Measurements from ENCODE around the gene SIRT3. TPM values are rescaled to one million over a fixed set of nuclear protein-coding genes. Genes with fewer than 3 reads are reported as not detected.
"Not testable (repeated sequence)": the region's sequence is repeated elsewhere in the genome, so short reads cannot be mapped to it uniquely, and the experiment has no call there.

Gene SIRT3
- total RNA-seq, 1 donor from 2014 or later = 9.8 TPM

DNA sequence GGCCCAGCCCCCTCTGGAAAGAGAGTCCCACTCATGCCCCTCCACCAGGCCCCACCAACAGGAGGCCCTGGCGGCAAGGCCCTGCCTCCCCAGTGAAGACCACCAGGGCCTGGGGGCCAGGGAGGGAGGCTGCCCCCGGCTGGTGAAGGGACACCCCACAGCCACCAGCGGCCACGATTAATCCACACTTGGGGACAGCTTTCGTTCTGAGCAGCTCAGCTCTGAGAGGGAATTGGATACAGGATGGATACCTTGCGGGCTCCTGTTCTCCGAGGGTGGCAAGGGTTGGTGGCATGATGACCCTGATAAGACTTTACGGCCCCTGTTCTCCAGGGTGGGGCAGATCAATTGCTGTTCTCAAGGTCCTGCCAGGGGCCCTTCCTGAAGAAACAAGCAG lies 35.2 kb upstream of the SIRT3 start:
- DNase-seq (ENCODE audit: low read depth, low spot score) = no peak

DNA sequence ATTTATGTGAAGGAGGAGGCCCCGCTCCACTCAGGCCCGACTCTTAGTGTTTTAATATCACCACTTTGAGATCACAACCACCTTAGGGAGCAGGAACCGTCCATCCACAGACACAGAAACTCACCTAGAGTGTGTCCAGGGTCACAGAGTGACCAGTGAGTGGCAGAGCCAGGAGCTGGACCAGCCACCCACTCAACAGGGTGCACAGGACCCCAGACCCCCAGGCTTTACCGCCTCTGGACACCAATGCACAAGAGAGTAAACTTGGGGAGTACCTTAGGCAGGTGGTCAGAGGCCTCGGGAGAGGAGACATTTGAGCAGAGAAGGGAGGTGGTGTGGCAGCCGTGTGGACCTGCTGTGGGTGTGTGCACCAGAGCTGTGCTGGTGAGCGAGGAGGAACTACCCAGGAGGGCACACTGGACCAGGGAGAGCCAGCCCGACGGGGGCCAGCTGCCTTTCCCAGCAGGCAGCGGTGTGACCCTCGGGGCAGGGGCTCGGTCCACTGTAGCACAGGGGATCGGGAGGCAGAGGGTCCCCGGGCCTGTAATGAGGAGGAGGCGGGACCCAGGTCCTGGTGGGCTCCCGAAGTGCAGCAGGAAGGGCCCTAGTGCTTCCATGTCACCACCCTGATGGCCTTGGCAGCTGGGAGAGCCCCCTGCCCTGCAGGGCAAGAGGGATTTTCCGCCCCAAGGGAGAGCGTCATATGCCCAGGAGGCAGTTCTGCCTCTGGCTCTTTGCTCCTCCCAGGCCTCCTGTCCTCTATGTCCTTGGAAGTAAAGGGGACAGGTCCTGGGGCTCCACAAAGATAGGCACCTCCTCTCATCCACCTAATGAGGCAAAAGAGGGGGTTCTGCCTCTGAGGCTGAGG lies 34.5 kb upstream of the SIRT3 start:
- DNase-seq (ENCODE audit: low read depth, low spot score) = no peak

DNA sequence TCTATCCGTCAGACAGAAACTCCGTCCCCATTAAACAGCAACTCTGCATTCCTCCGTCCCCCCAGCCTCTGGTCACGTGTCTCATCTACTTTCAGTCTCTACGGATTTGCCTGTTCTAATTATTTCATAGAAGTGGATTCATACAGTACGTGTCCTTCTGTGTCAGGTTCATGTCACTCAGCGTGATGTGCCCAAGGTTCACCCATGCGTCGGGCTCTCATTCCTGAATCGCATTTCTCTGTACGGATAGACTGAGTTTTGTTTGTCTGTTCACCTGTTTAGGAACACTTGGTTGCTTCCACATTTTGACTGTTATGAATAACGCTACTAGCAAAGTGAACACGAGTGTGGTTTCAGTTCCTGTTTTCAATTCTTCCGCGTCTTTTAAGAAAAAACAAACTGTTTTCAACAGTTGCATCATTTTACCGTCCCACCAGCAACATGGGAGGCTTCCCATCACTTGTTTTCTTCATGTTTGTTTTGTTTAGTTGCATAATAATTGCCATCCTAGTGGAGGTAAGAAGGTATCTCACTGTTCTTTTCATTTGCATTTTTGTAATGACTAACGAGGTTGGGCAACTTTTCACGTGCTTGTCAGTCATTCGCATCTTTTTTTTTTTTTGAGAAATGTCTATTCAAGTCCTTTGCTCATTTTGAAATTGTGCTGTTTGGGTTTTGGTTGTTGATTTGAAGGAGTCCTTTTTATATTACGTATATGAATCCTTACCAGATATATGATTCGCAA lies 33.2 kb upstream of the SIRT3 start:
- DNase-seq (ENCODE audit: low read depth, low spot score) = no peak

DNA sequence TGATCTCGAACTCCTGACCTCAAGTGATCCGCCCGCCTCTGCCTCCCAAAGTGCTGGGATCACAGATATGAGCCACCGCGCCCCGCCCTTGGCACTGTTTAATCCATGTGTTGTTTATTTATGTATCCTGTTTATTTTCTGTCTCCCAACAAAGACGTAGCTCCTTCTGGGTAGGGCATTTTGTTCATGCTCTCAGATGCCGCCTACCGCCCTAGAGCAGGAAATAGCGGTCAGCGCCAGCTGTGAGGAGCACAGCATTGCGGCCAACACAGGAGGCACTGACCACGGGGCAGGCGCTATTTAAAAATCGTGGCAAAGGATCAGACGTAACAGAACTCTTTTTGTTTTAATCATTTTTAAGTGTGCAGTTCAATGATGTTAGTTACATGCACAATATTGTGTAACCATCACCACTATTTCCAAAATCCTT lies 32.6 kb upstream of the SIRT3 start:
- DNase-seq (ENCODE audit: low read depth, low spot score) = not testable (repeated sequence)

DNA sequence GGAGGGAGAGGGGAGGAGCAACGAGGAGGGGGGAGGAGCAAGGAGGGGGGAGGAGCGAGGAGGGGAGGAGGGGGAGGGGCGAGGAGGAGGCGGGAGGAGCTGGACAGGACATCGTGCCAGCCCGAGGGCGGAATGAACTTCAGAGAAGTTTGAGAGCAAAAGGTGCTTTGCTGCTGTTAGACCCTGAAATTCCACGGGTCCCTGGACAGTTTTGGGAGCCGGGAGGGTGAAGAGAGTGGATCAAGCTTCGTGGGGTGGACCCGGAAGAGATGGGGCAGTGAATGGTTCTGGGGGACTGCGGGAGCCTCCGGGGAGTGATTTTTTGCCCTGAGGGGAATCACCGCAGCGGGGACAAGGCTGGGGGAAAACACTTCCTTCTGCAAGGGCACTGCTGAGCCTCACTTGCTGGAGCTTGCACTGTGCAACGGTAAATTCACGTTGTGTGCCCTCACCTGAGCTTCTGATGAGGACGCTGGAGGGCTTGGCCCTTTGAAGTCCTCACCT lies 31.4 kb upstream of the SIRT3 start:
- no peak for DNase-seq (ENCODE audit: low read depth, low spot score)

DNA sequence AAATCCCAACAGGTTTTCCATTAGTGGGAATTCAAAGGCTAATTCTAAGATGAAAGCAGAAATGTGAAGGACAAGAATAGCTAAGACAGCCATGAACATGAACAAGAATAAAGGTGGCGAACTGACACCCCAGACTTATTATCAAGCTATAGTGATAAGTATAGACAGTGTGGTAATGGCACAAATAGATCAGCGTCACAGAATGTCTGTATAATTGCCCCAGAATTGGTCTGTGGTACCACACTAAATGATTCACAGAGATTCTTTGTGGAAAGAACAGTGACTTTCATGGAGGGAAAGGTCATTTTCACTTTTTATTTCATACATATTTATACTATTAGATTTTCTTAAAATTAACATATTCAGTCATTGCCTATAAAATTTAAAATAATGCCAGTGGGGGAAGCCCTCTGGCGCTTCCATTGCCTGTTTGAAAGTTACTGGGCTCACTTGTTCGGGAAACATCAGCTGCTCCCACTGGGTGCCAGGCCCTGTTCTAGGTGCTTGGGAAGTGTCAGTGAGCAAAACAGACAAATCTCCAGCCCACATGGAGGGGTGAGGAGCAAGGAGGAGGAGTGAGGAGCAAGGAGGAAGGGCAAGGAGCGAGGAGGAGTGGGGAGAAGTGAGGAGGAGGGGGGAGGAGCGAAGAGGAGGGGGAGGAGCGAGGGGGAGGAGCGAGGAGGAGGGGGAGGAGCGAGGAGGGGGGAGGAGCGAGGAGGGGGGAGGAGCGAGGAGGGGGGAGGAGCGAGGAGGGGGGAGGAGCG lies 30.7 kb upstream of the SIRT3 start:
- no peak for DNase-seq (ENCODE audit: low read depth, low spot score)

DNA sequence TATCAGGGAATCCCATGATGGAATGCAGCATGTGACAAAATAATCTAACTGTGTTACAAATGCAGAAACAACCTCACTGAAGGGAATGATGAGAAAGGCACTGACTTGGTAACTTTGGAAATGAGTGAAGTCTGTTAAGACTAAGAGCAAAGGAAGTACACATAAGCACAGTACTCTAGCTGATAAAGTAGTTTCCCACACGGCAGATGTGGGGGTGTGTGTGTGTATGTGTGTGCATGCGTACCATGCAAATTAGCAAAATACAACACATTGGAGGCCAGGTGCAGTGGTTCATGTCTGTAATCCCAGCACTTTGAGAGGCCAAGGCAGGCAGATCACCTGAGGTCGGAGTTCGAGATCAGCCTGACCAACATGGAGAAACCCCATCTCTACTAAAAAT lies 25.5 kb upstream of the SIRT3 start:
- DNase-seq (ENCODE audit: low read depth, low spot score) = no peak

DNA sequence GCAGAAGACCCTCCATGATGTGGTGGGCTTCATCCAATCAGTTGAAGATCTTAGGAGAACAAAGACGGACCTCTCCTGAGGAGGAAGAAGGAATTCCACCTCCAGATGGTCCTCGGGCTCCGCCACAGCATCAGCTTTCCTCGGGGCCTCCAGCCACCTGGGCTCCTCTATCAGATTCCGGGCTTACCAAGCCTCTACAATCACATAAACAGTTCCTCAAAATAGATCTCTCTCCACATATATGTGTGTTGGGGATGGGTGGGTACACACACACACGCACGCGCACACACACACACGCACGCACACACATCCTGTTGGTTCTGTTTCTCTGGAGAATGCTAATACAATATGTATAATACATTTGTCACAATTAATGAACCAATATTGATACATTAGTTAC lies 23.3 kb upstream of the SIRT3 start:
- no peak for DNase-seq (ENCODE audit: low read depth, low spot score)

DNA sequence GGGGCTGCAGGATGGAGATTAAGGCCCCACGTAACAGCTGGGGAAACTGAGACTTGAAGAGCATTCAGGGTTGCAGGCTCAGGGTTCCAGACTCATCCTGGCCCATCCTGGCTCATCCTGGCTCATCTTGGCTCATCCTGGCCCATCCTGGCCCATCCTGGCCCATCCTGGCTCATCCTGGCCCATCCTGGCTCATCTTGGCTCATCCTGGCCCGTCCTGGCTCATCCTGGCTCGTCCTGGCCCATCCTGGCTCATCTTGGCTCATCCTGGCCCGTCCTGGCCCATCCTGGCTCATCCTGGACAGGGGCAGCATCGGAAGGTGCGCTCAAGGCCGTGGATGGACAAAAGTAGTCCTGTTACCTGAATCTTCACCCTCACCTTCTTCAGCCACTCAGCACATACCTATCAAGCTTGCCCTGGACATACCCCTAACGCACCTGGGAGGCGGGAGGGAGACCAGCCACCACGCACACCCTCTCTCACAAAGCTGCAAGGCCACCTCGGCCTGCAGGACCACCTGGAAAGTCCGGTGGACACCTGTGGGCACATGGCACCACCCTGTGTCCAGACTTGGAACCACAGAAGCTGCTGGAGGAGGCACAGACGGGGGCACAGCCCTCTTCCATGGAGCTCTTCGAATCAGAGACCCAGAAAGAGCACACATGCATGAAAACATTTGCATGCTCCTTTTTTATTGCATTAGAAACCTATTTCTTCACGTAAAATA lies 21.8 kb upstream of the SIRT3 start:
- DNase-seq (ENCODE audit: low read depth, low spot score) = no peak

DNA sequence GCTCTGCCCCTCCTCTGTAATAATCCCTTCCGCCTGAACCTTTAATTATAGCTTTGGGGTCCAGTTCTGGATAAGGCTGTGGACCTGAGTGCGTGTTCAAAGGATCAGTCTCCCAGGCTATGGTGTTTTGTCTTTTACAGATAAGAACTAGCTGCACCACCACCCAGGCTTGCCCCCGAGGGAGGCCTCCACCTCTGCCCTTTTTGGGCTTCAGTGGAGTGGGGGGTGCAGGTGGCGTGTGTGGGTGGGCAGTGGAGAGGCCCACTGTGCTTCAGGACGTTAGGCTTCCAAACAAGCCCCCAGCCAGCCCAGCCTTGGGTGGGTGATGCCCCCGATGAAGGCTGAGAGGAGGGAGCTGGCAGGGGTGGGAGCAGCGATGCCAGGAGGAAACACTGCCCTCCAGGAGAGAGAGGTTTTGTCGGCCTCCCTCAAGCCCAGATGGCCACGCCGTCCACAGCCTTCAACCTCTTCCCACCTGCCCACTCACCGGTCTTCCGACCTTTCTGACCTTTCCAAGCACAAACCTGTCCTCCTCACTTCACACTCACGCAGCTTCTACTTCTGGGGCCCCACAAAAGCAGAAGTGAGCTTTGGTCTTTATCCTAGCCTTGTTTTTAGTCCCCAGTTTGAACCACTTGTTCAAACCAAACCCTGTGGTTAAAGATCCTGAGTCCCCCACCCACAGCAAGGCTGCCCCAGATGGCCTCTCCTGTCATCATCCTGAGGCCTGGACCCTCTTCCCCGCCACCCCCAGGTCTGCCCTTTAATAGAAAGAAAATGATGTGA lies 21.0 kb upstream of the SIRT3 start:
- DNase-seq (ENCODE audit: low read depth, low spot score) = no peak

DNA sequence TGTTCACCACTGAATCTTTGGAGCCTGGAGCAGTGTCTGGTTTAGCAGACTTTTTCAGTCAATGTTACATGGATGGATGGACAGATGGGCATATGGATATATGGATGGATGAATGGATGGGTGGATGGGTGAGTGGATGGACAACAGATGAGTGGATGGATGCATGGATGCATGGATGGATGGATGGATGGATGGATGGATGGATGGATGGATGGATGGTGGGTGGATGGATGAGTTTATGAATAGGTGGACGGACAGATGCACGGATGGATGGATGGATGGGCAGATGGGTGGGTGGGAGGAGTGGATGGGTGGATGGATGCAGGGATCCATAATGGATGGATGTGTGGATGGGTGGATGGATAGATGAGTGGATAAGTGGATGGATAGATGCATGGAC lies 19.7 kb upstream of the SIRT3 start:
- DNase-seq (ENCODE audit: low read depth, low spot score) = no peak

DNA sequence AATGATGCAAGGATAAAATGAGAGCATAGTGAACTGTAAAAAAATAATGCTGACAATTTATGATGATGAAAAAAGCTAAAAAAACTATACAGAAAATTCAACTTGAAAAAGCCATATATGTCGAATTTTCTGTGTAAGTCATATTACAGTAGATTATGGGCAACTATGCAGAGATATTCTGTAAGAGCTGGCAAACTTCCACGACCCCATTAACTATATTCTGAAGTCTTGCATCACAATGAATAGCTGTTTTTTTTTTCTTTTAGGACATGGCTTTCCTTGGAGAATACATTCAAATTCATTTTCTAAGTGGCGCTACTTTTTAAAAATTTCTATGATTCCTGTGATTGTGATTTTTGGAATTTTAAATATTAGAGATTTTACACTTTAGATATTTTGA lies 19.0 kb upstream of the SIRT3 start:
- no peak for DNase-seq (ENCODE audit: low read depth, low spot score)

DNA sequence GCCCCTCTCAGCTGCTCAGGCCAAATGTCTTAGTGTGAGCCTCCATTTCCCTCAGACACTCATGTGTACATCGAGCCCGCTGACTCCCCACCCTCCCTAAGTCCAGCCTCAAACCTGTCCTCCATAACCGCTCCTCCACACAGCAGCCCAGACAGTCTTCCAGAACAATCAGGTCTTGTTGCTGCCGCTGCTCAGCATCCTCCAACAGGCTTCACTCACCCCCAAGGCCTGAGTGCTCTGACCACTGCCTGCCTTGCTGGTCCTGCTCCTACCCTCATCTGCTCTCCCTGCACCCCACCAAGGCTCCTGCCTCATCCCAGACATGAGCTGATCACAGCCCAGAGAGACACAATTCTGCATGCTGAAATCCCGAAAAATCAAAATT lies 17.7 kb upstream of the SIRT3 start:
- no peak for DNase-seq (ENCODE audit: low read depth, low spot score)

DNA sequence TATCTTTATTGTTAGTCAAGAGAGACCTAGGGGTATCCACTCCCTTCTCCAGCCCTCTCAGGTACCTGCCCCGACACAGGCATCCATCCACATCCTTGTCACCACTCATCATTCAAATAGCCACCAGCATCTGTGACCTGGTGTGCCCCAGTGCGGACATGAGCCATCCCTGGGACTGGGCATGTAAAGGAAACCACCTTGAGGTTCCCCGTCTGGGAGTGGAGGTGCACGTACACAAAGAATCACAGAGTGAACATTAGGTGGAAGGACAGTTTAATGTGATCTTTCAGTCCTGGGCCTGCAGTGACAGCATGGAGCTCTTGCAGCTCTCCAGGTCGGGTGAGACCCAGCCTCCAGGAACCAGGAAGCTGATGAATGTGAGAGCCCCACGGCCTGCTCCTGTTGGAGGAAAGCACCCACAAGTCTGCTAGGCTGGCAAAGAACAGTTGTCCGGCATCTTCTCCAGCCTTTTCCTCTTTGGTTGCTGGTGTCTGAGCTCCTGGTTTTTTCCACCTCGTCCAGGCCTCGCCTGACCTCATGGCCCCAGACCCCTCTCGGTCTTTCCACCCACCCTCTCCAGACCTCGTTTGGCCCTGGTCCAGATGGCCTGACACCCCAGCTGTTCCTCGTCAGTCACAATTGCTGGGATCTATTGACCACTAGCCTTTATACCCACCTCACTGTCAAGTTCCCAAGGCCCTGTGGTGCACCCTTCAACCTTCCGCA lies 17.2 kb upstream of the SIRT3 start:
- DNase-seq (ENCODE audit: low read depth, low spot score) = no peak

DNA sequence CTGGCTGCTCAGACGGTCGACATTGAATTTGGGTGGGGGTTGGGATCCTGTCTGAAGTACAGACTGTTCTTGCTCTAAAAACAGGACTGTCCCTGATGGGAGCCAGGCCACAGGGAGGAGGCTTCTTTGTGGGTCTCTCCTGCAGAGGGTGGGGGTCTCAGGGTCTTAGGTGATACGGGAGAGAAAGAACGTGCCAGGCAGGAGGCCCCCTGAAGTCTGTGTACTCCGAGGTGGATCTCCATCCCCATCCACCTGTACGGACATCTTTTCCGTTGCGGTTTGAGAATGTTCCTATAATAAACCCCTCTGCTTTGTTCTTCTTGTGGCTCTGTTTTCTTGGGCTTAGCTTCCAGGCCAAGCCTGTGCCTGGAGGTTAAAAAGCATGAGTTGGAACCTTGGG lies 16.5 kb upstream of the SIRT3 start:
- no peak for DNase-seq (ENCODE audit: low read depth, low spot score)

DNA sequence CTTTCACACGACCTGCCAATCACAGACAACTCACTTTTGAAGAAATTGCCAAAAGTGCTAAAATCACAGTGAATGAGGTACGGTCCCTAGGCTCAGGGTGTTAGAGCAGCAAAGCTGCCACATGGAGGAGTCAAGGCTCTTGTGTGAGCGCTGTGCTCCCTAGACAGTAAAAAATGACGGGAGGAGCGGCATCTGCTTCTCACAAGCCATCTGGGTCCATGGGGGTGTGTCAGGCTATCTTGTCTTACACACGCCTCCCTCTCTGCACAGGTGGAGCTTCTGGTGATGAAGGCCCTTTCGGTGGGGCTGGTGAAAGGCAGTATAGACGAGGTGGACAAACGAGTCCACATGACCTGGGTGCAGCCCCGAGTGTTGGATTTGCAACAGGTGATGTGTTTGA lies 15.4 kb upstream of the SIRT3 start:
- no peak for DNase-seq (ENCODE audit: low read depth, low spot score)

DNA sequence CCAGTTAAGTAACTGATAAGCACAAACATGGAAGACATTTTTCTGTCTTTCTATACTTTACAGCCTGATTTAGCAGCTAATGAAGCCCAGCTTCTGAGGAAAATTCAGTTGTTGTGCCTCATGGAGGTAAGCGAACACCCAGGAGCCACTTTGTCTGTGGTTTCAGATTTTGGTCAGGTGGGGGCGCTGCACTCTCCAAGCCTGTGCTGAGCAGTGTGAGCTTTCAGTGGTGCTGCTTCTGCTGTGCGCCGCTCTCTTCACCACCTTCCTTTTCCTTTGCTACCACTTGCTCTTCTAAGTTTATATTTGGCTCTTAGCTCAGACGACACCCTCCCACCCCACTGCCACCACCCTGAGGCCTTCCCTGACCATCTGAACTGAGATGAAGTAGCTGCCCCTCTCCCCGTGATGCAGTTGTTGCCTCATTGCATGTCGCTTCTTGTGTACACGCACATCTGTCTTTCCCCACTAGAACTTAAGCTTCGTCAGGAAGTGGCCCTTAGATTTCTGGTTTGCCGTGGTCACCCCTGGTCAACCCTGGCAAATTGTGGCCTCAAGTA lies 14.7 kb upstream of the SIRT3 start:
- DNase-seq (ENCODE audit: low read depth, low spot score) = no peak

DNA sequence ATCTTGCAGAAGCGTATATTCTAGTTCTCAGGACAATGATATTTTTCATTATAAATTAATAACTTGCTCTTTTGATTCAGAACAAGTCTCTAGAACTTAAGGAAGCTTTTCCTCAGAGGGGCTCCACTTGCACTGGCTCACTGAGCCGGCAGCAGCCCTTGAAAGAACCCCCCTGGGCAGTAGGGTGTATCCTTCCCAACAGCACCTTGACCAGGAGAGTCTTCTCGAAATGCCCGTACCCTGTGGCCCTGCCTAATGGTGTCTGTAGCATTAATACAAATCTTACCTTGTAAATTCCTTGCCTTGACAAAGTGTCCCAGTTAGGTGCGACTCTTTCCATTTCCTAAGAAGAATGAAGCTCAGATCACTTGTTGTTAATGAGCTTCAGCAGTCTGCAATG lies 14.1 kb upstream of the SIRT3 start:
- no peak for DNase-seq (ENCODE audit: low read depth, low spot score)

DNA sequence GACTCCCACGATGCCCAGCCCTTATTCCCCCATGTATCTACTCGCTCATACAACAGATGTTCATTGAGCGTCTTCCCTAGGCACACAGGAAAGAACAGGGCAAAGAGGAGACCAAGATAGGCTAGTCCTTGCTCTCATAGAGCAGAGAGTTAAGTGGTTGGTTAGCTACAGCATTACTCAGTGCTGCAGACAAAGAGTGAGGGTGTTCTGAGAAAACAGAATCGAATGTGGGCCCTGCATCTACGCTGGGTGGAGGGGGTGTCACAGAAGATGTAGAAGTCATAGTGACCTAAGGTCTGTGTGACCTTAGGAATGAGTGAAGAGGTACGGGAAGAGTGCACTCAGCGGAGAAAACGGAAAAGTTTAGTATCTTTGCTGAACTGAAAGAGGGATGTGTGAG lies 12.9 kb upstream of the SIRT3 start:
- DNase-seq (ENCODE audit: low read depth, low spot score) = no peak

DNA sequence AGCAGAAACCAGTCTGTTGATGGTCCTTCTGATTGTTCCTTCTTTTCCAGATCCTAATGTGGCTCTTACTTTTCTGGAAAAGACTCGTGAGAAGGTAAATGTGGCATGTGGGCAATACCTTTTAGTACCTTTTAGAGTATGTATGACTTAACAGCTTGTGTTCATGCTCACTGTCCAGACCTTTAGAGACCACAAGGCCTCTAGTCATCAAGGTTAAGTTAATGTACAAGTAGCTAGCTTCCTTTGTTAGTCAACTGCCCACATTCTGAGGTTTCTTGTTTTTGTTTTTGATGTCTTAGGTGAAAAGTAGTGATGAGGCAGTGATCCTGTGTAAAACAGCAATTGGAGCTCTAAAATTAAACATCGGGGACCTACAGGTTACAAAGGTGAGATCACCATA lies 8.2 kb upstream of the SIRT3 start:
- DNase-seq (ENCODE audit: low read depth, low spot score) = no peak
